WTC11 (cell line): ENCODE data around the gene PSMD13.
"Not testable (repeated sequence)": the region's sequence is repeated elsewhere in the genome, so short reads cannot be mapped to it uniquely, and the experiment has no call there.

Source experiments
- ATF1 ChIP-seq: sonication (generic); formaldehyde crosslinking; IDR thresholded peaks from 2 replicates; pipeline ENCODE4 v1.8.1; 2023; ENCODE audit warnings: mild to moderate bottlenecking, moderate library complexity, missing genetic modification reagents
- CREB1 ChIP-seq: sonication (generic); formaldehyde crosslinking; IDR thresholded peaks from 2 replicates; pipeline ENCODE4 v1.8.0; 2023; ENCODE audit warnings: mild to moderate bottlenecking, missing genetic modification reagents
- CTCF ChIP-seq: fragments of 200-600 bp; IDR thresholded peaks from 2 replicates; pipeline ENCODE4 v1.8.0; 2022; ENCODE audit warnings: antibody characterized with exemption
- ESRRA ChIP-seq: sonication (generic); formaldehyde crosslinking; IDR thresholded peaks from 2 replicates; pipeline ENCODE4 v1.8.1; 2022; ENCODE audit warnings: mild to moderate bottlenecking, missing genetic modification reagents, borderline replicate concordance
- PRDM15 ChIP-seq: sonication (generic); formaldehyde crosslinking; IDR thresholded peaks from 2 replicates; pipeline ENCODE4 v1.8.0; 2022; ENCODE audit warnings: missing genetic modification reagents
- SP1 ChIP-seq: sonication (generic); formaldehyde crosslinking; conservative IDR thresholded peaks from 2 replicates; pipeline ENCODE4 v1.8.1; 2022; ENCODE audit warnings: missing genetic modification reagents
- TEAD4 ChIP-seq: sonication (generic); formaldehyde crosslinking; IDR thresholded peaks from 2 replicates; pipeline ENCODE4 v1.8.0; 2022; ENCODE audit warnings: mild to moderate bottlenecking, missing genetic modification reagents
- USF1 ChIP-seq: sonication (generic); formaldehyde crosslinking; IDR thresholded peaks from 2 replicates; pipeline ENCODE4 v1.8.0; 2022; ENCODE audit warnings: mild to moderate bottlenecking, missing genetic modification reagents
- ZNF138 ChIP-seq: sonication (generic); formaldehyde crosslinking; conservative IDR thresholded peaks from 2 replicates; pipeline ENCODE4 v1.8.1; 2022; ENCODE audit warnings: mild to moderate bottlenecking, moderate library complexity, missing genetic modification reagents
- ZNF512 ChIP-seq: sonication (generic); formaldehyde crosslinking; IDR thresholded peaks from 2 replicates; pipeline ENCODE4 v1.8.1; 2022; ENCODE audit warnings: missing genetic modification reagents, borderline replicate concordance

- not testable (repeated sequence) for TF ChIP-seq TEAD4; PRDM15 (CRISPR knock-in tag); ZNF512; ATF1 (CRISPR knock-in tag); ESRRA (CRISPR knock-in tag); CTCF; CREB1 (CRISPR knock-in tag); ZNF138; SP1 (CRISPR knock-in tag); USF1 (CRISPR knock-in tag)
These were observed 44.1 kb upstream of the PSMD13 start, which contains the start of gene SCGB1C1 for GRCh38 chr11:192674-193128.
